SK-N-SH (cell line): Measurements from ENCODE around the gene TSC1. TPM values are rescaled to one million over a fixed set of nuclear protein-coding genes. Genes with fewer than 3 reads are reported as not detected.

Experiments used
- CTCF ChIA-PET: fragments of 300-600, 350-600 bp; formaldehyde crosslinking; extraction: SDS; loops from one replicate; lab custom pipeline; 2021; lab: Yijun Ruan, JAX
- POLR2A ChIA-PET: fragments of 350-600 bp; sonication (Branson Sonifier 250); formaldehyde crosslinking; extraction: SDS; loops from one replicate; lab custom pipeline; 2020; ENCODE audit warnings: antibody characterized with exemption, inconsistent platforms; lab: Yijun Ruan, JAX
- DNase-seq: peaks from one replicate; pipeline ENCODE4 v3.0.0; 2012
- H2AFZ ChIP-seq: fragments of 200-600 bp; sonication (generic); 2 replicates; pipeline ENCODE4 v1.8.1; 2016; ENCODE audit warnings: antibody characterized with exemption, mild to moderate bottlenecking, low read depth
- H3F3A ChIP-seq: fragments of 200-600 bp; sonication (generic); replicated peaks from 2 replicates; pipeline ENCODE3; 2016; ENCODE audit warnings: antibody characterized with exemption, mild to moderate bottlenecking; ENCODE audit not compliant: insufficient read depth
- H3K27ac ChIP-seq, 2 experiments: fragments of 200-500 bp in 1 of 2; fragments of 200-600 bp in 1 of 2; sonication (Bioruptor generic) in 1 of 2; sonication (generic), shearing (Covaris generic) in 1 of 2; 2 replicates each; pipeline versions ENCODE4 v1.5.1 to v1.6.1; 2014 to 2016; ENCODE audit warnings: low read depth in 2 of 2, inconsistent platforms in 1 of 2, low read length in 1 of 2, mild to moderate bottlenecking in 1 of 2, mixed read lengths in 1 of 2
- H3K27me3 ChIP-seq: fragments of 200-600 bp; sonication (generic), shearing (Covaris generic); 2 replicates; pipeline ENCODE4 v1.6.1; 2016; ENCODE audit warnings: mixed run types; ENCODE audit not compliant: insufficient read depth
- H3K36me3 ChIP-seq, 2 experiments: fragments of 200-500 bp in 1 of 2; fragments of 200-600 bp in 1 of 2; sonication (Bioruptor generic) in 1 of 2; sonication (generic) in 1 of 2; replicated peaks in 1 of 2; 2 replicates each; pipeline versions ENCODE3 to v1.5.1; 2014 to 2016; ENCODE audit warnings: low read length in 1 of 2, mild to moderate bottlenecking in 1 of 2; ENCODE audit not compliant: insufficient read depth in 2 of 2, control insufficient read depth in 1 of 2
- H3K4me1 ChIP-seq, 2 experiments: fragments of 200-500 bp in 1 of 2; fragments of 200-600 bp in 1 of 2; sonication (Bioruptor generic) in 1 of 2; sonication (generic), shearing (Covaris generic) in 1 of 2; 2 replicates each; pipeline versions ENCODE4 v1.5.1 to v1.6.1; 2014 to 2016; ENCODE audit warnings: low read depth in 1 of 2, low read length in 1 of 2, mixed run types in 1 of 2; ENCODE audit not compliant: insufficient read depth in 2 of 2, control insufficient read depth in 1 of 2
- H3K4me2 ChIP-seq: fragments of 200-600 bp; sonication (generic), shearing (Covaris generic); 2 replicates; pipeline ENCODE4 v1.6.1; 2017; ENCODE audit warnings: mixed run types
- H3K4me3 ChIP-seq, 2 experiments: fragments of 200-500 bp in 1 of 2; fragments of 200-600 bp in 1 of 2; sonication (Bioruptor generic) in 1 of 2; sonication (generic), shearing (Covaris generic) in 1 of 2; 2 replicates each; pipeline versions ENCODE4 v1.5.1 to v1.8.1; 2014 to 2016; ENCODE audit warnings: low read depth in 2 of 2, inconsistent platforms in 1 of 2, low read length in 1 of 2, mild to moderate bottlenecking in 1 of 2, mixed read lengths in 1 of 2, moderate library complexity in 1 of 2
- H3K79me2 ChIP-seq: fragments of 200-600 bp; sonication (generic); 2 replicates; pipeline ENCODE4 v1.8.1; 2017; ENCODE audit warnings: mild to moderate bottlenecking; ENCODE audit not compliant: insufficient read depth
- H3K9ac ChIP-seq: fragments of 200-600 bp; sonication (generic); 2 replicates; pipeline ENCODE4 v1.6.1; 2017; ENCODE audit warnings: mixed run types
- H3K9me2 ChIP-seq: fragments of 200-600 bp; sonication (generic); 2 replicates; pipeline ENCODE4 v1.6.1; 2017; ENCODE audit warnings: mixed run types
- H3K9me3 ChIP-seq: fragments of 200-600 bp; sonication (generic); 2 replicates; pipeline ENCODE4 v1.6.1; 2017; ENCODE audit warnings: mixed run types, mild to moderate bottlenecking, moderate library complexity
- H4K20me1 ChIP-seq: fragments of 200-600 bp; sonication (generic); 2 replicates; pipeline ENCODE4 v1.6.1; 2017; ENCODE audit warnings: mild to moderate bottlenecking, mixed run types; ENCODE audit not compliant: insufficient read depth
- CHD2 ChIP-seq: fragments of 150-350 bp; IDR thresholded peaks from 2 replicates; pipeline ENCODE4 v1.6.1; 2018; ENCODE audit warnings: low read length; ENCODE audit not compliant: partially characterized antibody
- ELF1 ChIP-seq: IDR thresholded peaks from 2 replicates; pipeline ENCODE4 v1.4.0; 2012
- EZH2phosphoT487 ChIP-seq: fragments of 200-600 bp; sonication (generic); IDR thresholded peaks from 2 replicates; pipeline ENCODE4 v1.6.1; 2017; ENCODE audit warnings: low read depth, mixed run types, mild to moderate bottlenecking, antibody characterized with exemption, moderate library complexity, borderline replicate concordance
- FOSL2 ChIP-seq: IDR thresholded peaks from 2 replicates; pipeline ENCODE4 v1.4.0; 2012; ENCODE audit warnings: low read depth, mild to moderate bottlenecking, moderate library complexity, borderline replicate concordance
- MAX ChIP-seq: IDR thresholded peaks from 2 replicates; pipeline ENCODE4 v1.4.0; 2012; ENCODE audit warnings: low read depth
- NRF1 ChIP-seq: IDR thresholded peaks from 2 replicates; pipeline ENCODE4 v1.6.1; 2012; ENCODE audit warnings: low read depth, mild to moderate bottlenecking, low read length
- PBX3 ChIP-seq: IDR thresholded peaks from 2 replicates; pipeline ENCODE4; 2012
- REST ChIP-seq: IDR thresholded peaks from 2 replicates; pipeline ENCODE4 v1.6.1; 2012; ENCODE audit warnings: mild to moderate bottlenecking, low read depth, low read length, moderate library complexity
- SMC3 ChIP-seq: IDR thresholded peaks from 2 replicates; pipeline ENCODE4 v1.6.1; 2012; ENCODE audit warnings: low read depth, low read length, improper control_type of control experiment
- TAF1 ChIP-seq: IDR thresholded peaks from 2 replicates; pipeline ENCODE4 v1.6.1; 2012; ENCODE audit warnings: low read depth, mild to moderate bottlenecking, low read length, moderate library complexity, borderline replicate concordance
- ZBTB33 ChIP-seq: IDR thresholded peaks from 2 replicates; pipeline ENCODE4 v1.4.0; 2012; ENCODE audit warnings: low read depth, borderline replicate concordance
- WGBS: methylation state at CpG from one replicate; pipeline ENCODE4 v1.1.6; 2017; ENCODE audit warnings: low lambda C conversion rate; 5-methylcytosine and 5-hydroxymethylcytosine counted together
- polyA plus RNA-seq, 3 experiments: library from polyadenylated mRNA; depleted of rRNA; stranded (reverse); fragments of >200 nt; gene quantifications; 2 replicates each; pipeline ENCODE4 v1.2.3, GENCODE V29; 2012

TSC1 gene
- polyA plus RNA-seq, 1 of the 3 experiments (the other 2 are of a cell fraction), result 18.3 TPM

- Histone ChIP-seq H3K9ac (no peak overlapping the region), H3K27ac (no peak overlapping the region), H3K4me3 (no peak overlapping the region), H3K27me3 (no peaks in the 10 kb centered on the region), H4K20me1 (no peaks in the 10 kb centered on the region), H3F3A (no peaks in the 10 kb centered on the region), H3K9me3 (no peaks in the 10 kb centered on the region), H3K36me3 (no peaks in the 10 kb centered on the region), H2AFZ (no peak overlapping the region), H3K79me2 (no peaks in the 10 kb centered on the region), H3K4me1 (peaks cover 0 to 30% of the 10 kb centered on the region in 2 experiments; a peak in 1 of 4 replicates), H3K4me2 (no peak overlapping the region), H3K9me2 (no peaks in the 10 kb centered on the region)
- no peak for DNase-seq
- TF ChIP-seq REST (no peak), NRF1 (no peak), MAX (no peak), SMC3 (no peak), CHD2 (no peak), PBX3 (no peak), FOSL2 (no peak), TAF1 (no peak), ZBTB33 (no peak), EZH2phosphoT487 (no peak), ELF1 (no peak)
- whole genome bisulfite sequencing, result 89% methylated on average over 10 of the region's 10 CpGs
- ChIA-PET POLR2A (no interaction called here), CTCF (no interaction called here)
These were observed 89.6 kb downstream of the TSC1 start for GRCh38 chr9:132854832-132855231.
